GDM1 (cell line): ENCODE results near the gene S100A3.
A peak's percentile ranks its signal among the peaks of the same experiment; 100 is the strongest.

Experiments
- DNase-seq: peaks from one replicate; lab custom pipeline; 2025; lab: John Stamatoyannopoulos, UW

The S100A3 gene

DNA sequence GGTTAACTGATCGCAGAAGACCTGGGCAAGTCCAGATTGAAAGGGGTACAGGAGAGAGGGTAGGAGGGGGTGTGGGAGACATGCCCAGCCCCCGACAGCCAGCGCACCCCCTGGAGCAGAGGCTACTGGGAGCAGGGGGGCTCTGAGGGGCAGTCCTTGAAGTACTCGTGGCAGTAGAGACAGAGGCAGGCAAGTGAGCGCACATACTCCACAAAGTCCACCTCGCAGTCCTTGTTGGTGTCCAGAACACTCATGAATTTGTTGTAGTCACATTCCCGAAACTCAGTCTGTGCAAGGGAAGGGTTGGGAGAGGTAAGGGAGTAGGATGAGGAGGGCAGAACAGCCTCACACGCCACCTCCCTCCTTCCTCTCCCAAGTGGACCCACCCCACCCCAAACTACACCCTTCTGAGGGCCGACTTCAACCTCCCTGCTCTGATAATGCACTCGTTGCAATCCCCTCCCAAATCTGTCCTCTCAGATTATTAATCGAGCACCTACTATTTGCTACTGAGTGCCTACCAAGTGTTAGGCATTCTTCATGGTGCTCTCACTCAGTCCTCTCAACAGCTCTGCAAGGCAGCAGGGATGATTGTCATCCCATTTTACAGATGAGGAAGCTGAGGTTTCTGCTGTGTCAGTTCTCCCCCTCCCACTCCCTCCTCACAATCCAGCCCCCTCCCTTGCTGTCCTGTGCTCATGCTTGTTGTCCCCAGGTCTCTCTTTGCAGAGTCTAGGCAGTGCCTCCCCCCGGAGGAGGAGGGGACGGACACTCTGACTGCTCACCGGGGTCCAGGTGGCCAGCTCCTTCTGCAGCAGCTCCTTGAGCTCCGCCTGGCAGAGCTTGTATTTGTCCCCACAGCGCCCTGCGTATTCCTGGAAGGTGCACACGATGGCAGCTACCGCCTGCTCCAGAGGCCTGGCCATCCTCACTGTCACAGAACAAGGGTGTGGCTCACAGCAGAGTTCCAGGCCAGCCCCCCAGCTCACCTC lies 1.2 kb downstream of the S100A3 start:
- DNase-seq: no peak

DNA sequence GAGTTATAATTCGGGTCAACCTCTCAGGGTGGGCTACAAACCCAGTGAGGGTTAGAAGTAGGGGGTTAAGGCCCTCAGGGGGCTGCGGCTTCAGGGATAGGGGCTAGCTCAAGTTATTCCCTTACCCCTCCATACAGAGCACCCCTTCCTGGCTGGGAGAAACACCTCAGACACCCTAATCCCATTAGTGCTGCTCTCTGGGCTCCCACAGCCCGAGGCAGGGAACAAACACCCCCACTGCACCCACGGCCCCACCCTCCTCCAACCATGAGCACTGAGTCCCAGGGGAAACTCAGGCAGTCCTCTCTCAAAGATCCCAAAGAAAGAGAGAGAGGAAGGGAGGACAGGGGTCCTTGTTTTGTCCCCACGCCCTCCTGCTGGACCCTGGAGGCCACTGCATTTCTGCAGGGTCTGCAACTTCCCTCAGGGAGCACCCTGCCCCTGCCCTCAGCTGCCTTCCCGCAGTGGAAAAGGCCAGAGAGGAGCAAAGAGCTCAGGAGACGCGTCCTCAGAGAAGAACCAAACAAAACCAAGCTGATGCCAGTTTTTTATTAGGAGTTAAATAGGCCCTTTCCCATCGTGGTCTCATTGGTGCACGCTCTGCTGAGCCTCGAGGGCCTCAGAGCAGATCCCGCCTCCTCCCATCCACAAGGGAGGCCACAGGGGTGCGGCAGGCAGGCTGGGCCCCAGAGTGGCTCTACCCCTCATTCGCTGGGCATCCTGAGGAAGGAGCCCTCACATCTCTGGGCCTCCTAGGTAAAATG lies 2.1 kb downstream of the S100A3 start:
- no peak for DNase-seq

GRCh38 chr1:153546371-153546770 lies 2.7 kb downstream of the S100A3 start:
- DNase-seq: no peak

- DNase-seq: peak; percentile 90
Measured at GRCh38 chr1:153545067-153546055, 3.7 kb downstream of the S100A3 start, which contains the start of gene S100A4. S100A4 (minus strand) TSS chr1:153545806; CDS start chr1:153544794, 1,012 bp downstream.

- DNase-seq: no peak
Measured at GRCh38 chr1:153544453-153545066, 4.5 kb downstream of the S100A3 start.

DNA sequence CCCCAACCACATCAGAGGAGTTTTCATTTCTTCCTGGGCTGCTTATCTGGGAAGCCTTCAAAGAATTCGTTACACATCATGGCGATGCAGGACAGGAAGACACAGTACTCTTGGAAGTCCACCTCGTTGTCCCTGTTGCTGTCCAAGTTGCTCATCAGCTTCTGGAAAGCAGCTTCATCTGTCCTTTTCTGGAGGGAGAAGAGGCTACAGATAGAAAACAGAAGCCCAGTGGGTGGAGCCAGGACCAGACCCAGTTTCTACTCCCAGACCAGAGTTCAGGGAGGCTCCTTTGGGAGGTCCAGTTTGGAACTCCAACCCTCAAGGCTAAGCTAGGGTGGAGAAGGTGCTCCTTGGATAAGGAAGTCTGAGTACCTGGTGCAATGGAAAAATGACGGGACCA lies 5.3 kb downstream of the S100A3 start:
- no peak for DNase-seq

DNA sequence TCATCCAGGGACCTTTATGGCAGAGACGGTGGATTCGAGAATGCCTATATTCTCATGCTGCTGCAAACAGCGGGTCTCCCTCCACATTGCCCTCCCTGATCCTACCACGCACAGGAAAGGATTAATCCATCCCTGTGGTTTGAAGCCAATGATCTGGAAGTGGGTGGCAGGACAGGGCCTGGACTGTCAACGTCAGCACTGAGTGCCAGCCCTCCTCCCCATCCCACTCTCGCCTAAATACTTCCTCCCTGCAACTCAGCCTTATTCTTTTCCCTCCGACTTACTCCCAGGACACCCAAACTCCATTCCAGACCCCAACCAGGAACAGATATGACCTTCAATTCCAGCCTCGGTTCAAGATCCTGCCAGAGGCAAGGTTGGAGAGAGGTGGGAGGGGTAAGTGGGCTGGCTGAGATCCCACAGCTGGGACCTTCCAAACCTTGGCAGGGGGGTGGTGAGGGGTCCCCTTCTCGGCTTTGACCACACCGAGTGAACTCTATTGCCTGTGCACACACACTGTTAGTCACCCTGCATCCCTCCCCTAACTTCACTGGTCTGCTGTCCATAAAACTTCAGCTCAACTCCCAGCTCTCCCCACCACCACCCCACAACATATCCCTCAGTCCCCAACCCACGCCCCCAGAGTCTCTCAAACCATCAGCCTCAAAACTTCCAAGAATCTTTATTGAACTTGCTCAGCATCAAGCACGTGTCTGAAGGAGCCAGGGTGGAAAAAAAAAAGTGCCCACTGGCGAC lies 5.9 kb downstream of the S100A3 start:
- no peak for DNase-seq

DNA sequence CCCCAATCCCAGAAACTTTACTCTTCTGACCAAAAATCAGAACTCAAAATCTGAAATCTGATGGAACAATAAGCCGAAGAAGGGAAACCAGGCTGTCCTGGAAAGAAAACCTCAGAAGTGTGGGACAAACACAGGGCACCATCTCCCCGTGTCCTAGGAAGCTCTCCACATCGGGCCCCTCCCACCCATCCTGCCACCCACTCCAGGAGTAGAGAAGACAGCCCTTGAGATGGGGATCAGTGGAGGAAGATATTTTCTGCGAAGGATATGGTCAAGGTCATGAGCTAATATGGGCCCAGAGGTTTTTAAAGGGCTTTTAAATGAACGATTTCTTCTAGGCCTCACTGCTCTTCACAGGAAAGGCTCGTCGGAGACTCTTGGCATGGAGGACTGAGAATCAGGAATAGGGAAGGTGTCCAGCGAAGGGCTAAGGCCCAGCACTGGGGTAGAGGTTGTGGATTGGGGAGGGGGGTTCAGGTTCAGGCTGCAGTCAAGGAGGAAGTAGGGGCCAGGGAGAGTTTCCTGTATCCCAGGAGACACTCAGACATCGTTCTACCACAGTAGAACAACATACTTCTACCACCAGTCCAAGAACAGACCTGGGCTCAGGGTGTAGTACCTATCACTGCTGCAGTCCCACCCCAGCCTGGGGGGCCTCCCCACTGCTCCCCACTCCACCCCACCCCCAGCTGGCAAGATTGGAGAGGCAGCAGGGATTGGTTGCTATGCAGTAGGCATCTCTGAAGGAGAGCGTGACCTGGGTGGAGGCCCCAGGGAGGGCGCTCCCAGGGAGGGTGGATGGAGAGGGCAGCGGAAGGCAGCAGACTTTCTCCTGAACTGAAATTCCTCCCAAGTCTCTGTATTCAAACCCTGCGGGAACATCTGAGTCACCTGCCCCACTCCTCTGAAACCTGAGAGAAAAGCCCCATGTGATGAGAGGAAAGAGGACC lies 7.1 kb downstream of the S100A3 start:
- DNase-seq: no peak

DNA sequence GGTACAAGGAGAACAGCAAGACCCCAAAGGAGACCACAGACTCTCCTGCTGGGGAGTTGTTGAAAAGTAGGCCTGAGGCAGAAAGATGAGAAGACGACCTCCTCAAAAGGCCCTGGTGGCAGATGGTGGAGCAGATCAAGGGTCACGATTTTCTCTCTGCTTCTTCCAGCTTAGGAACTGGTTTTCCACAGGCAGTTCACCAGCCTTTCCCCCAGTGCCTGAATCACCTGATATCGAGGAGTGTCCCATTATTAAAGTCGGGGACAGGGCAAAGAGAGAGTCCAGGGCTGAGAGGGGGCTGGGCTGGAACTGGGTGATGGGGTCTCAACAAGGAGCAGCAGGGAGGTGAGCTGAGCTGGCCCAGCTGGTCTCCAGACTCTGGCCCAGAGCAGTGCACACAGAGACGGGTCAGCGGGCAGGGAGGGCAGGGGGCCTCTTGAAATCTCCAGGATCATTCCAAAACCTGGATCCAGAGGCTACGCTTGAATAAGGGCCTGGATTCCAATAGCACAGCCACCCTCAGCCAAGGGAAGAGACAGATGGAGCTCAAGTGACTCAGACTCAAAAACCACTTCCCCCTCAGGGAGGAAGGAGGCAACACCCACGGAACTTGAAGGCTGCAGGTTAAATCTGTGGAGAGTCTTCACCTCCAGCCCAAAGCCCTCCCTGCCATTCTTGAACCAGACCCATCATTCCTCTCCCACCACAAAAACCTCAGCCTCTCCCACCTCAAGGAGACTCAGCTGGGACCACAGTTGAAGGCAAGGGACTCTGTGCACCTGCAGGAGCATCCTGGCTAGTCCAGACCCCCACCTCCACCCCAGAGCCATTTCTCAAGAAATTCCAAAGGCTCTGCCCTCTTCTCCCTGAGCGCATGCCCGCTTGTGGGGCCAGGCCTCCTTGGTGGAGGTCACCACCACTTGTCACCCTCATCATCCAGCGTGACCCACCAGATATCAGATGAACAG lies 8.4 kb downstream of the S100A3 start, which contains the start of gene S100A5:
S100A5 (minus strand) TSS at position 541 of the 968 bp plus-strand sequence. CDS start 743 bp downstream, outside the sequence.
- peak; percentile 63 for DNase-seq

GRCh38 chr1:153539395-153540093 lies 9.5 kb downstream of the S100A3 start:
- no peak for DNase-seq

- DNase-seq: no peak
Measured at GRCh38 chr1:153538315-153538821, 10.7 kb downstream of the S100A3 start.

GRCh38 chr1:153537376-153537730 lies 11.7 kb downstream of the S100A3 start:
- DNase-seq: no peak

GRCh38 chr1:153536671-153537375 lies 12.2 kb downstream of the S100A3 start:
- no peak for DNase-seq

DNA sequence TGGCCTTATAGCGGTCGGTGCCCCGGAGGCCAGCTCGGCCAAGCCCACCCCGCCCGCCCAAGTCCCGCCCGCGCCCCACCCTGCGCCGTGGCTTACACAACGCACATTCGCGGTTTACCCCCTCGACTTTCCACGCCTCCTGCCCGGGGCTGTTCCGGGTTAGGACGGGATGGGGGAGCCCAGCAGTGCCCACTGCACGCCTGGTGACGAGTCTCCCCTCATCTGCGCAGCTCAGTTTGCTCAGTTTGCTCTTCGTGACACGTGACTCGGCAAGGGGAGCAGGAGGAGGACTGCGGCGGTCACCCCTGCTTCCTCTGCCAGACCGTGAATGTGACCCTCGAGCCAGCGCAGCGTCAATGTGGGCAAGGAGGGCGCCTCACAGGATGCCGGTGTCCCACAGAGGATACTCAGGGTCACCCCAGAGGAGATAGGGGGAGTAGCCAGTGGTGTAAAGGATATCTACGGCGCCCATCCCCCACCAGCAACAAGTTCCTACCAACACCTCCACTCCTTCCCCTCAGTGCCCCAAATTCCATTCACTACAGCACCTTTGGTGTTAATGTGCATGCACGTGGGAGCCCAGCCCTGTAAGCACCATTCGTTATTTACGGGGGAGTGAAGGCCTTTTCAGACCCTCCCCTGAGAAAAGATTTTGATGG lies 12.9 kb downstream of the S100A3 start:
- DNase-seq: no peak

GRCh38 chr1:153535242-153536011 lies 13.6 kb downstream of the S100A3 start, which contains the start of gene S100A6:
S100A6 (minus strand) TSS chr1:153535991; CDS start chr1:153535339, 652 bp downstream.
- no peak for DNase-seq
